ENCODE data around the gene DNM2. TPM values are rescaled to one million over a fixed set of nuclear protein-coding genes. Genes with fewer than 3 reads are reported as not detected.

The DNM2 gene
- total and polyA plus RNA-seq, 2 of the 13 experiments (the other 11 are each of a cell fraction or from before 2014, with no cell fraction given), result 41.7 to 59.8 TPM

GRCh38 chr19:10864538-10864899 lies 146.6 kb downstream of the DNM2 start (continued):
- no peak for TF ChIP-seq ZNF691 (CRISPR knock-in tag; IDR thresholded peaks at IDR 0.05; ENCODE audit: borderline replicate concordance, low read depth)
- TF ChIP-seq GLMP (CRISPR knock-in tag; IDR thresholded peaks at IDR 0.05; ENCODE audit: borderline replicate concordance), result no peak
- TF ChIP-seq ZNF180 (CRISPR knock-in tag; IDR thresholded peaks at IDR 0.05; ENCODE audit: borderline replicate concordance, low read depth), result no peak
- TF ChIP-seq ZNF160 (CRISPR knock-in tag; IDR thresholded peaks at IDR 0.05), result no peak
- TF ChIP-seq DRAP1 (CRISPR knock-in tag; IDR thresholded peaks at IDR 0.05), result peak; percentile 34; the same call in 1 of the 2 replicates

- no peak for DNase-seq (ENCODE audit: low spot score)
- Histone ChIP-seq H3K9ac (ENCODE audit: insufficient read depth, low read depth, low read length) (no peak overlapping the region), H3K27ac (ENCODE audit: extremely low read length, insufficient read depth, low read length) (no peak overlapping the region), H3K9me3 (ENCODE audit: low read length) (no peaks in the 10 kb centered on the region), H3K4me2 (ENCODE audit: low read depth, low read length) (no peak overlapping the region), H3K4me3 (replicated peaks in 1 of 3; ENCODE audit: insufficient read depth in 1 of 3, low read depth in 2 of 3, low read length in 3 of 3) (no peak overlapping the region), H3K27me3 (ENCODE audit: control insufficient read depth in 1 of 2, insufficient read depth in 2 of 2, low read length in 2 of 2) (no peaks in the 10 kb centered on the region), H3K36me3 (replicated peaks in 1 of 2; ENCODE audit: control insufficient read depth in 1 of 2, insufficient read depth in 2 of 2, low read length in 2 of 2) (no peaks in the 10 kb centered on the region), H3K79me2 (ENCODE audit: insufficient read depth, low read length) (no peaks in the 10 kb centered on the region), H3K4me1 (ENCODE audit: insufficient read depth, low read length) (peaks cover 59% of the 10 kb centered on the region), H4K20me1 (ENCODE audit: insufficient read depth, low read length) (no peaks in the 10 kb centered on the region), H2AFZ (ENCODE audit: low read length) (no peak overlapping the region)
- TF ChIP-seq ZNF362 (CRISPR knock-in tag; IDR thresholded peaks at IDR 0.05; ENCODE audit: borderline replicate concordance) (0 out of 2 replicates have a peak, but pooled peaks have one; percentile 36), CEBPB (IDR thresholded peaks at IDR 0.05; ENCODE audit: borderline replicate concordance, low read depth, low read length) (peak; percentile 53; the same call in 1 of the 2 replicates), CEBPG (CRISPR knock-in tag; IDR thresholded peaks at IDR 0.05) (peak; percentile 33; the same call in 1 of the 2 replicates), NCOR1 (IDR thresholded peaks at IDR 0.05; ENCODE audit: borderline replicate concordance, low read length) (no peak), ZNF770 (CRISPR knock-in tag; IDR thresholded peaks at IDR 0.05) (peak; percentile 72; the same call in 1 of the 2 replicates)
- WGBS (ENCODE audit: low lambda C conversion rate), result 62% methylated on average over 10 of the region's 10 CpGs
- no TSS peak for BruUV-seq (replicated peaks)
- POLR2A ChIA-PET, result interaction anchor here (6.1 kb wide), 1 partner anchor 31 kb away, joined by 41 read pairs; the partner anchor contains the start of gene TMED1
- CTCF ChIA-PET (ENCODE audit: low intra/inter-chr PET ratio, low total read pairs), result no interaction called here
- FAIRE-seq, result no peak
- intact Hi-C loops (cut with micrococcal nuclease; ENCODE audit: unreplicated experiment) (no loop called here), in situ Hi-C loops (cut with HindIII; ENCODE audit: extremely low pct_ligation_motif_present, low pct_unique_long_range_greater_than_20kb) (no loop called here)
- ATAC-seq, result no peak
Observed at GRCh38 chr19:10866495-10866894, 148.6 kb downstream of the DNM2 start.

Data from HepG2 (cell line).